ENCODE data around the gene C1orf122.

C1orf122 gene

DNA sequence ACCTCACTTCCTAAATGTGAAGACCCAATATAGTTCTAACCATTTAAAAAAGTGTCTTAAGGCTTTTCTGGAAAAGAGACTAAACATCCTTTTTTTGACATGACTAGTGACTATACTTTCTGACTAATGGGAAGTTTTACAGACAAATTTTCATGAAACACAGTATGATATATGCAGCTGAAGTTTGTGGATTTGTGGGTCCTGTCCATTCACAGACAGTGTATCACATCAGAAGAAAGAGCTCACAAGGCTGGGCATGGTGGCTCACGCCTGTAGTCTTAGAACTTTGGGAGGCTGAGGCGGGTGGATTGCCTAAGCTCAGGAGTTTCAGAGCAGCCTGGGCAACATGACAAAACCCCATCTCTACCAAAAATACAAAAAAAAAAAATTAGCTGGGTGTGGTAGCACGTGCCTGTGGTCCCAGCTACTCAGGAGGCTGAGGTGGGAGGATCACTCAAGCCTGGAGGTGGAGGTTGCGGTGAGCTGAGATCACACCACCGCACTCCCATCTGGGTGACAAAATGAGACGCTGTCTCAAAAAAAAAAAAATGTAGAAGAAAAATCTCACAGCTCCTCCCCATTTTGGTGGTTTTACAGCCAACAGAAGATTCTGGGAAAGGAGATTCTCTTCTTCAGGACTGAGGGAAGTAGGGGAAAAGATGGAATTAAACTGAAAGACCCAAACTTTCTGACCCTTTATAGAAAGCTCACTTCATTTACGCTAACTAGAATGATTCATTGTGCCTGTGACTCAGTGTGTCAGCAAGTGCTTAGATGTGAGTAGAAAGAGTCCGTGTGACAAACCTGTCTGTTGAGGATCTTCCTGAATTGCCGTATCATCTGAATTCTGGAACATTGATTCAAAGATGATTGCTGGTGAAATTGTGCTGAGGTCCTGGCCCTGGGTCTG lies 15.6 kb downstream of the C1orf122 start:
- CTCF ChIA-PET, result interaction anchor here (1.0 to 2.0 kb wide), 6 partner anchors 9 to 141 kb away, joined by 3 to 16 read pairs (median 4); partner anchors contain the start of gene MTF1
- TF ChIP-seq CTCF (IDR thresholded peaks at IDR 0.05; ENCODE audit: insufficient read depth, low read length, missing control alignments), result no peak
- H3K4me3 ChIP-seq (ENCODE audit: low read depth, low read length), result no peak overlapping the region
- no peak for DNase-seq (ENCODE audit: low read depth, low spot score)
- POLR2A ChIA-PET, result interaction anchor here (0.7 kb wide), 1 partner anchor 15 kb away, joined by 4 read pairs; the partner anchor contains the start of genes C1orf122 and YRDC

- no peak for DNase-seq (ENCODE audit: low read depth, low spot score)
- H3K4me3 ChIP-seq (ENCODE audit: low read depth, low read length), result no peak overlapping the region
- POLR2A ChIA-PET, result no interaction called here
- no peak for TF ChIP-seq CTCF (IDR thresholded peaks at IDR 0.05; ENCODE audit: insufficient read depth, low read length, missing control alignments)
- CTCF ChIA-PET, result no interaction called here
These were observed 16.4 kb downstream of the C1orf122 start for GRCh38 chr1:37824001-37824400.

- DNase-seq (ENCODE audit: low read depth, low spot score), result no peak
- ChIA-PET POLR2A (interaction anchor here (1.0 kb wide), 1 partner anchor 17 kb away, joined by 5 read pairs; the partner anchor contains the start of genes C1orf122 and YRDC), CTCF (interaction anchor here (0.6 to 0.9 kb wide), 3 partner anchors 8 to 150 kb away, joined by 3 read pairs; no protein-coding TSS in a partner anchor)
- no peak for TF ChIP-seq CTCF (IDR thresholded peaks at IDR 0.05; ENCODE audit: insufficient read depth, low read length, missing control alignments)
- H3K4me3 ChIP-seq (ENCODE audit: low read depth, low read length), result no peak overlapping the region
These were observed 17.9 kb downstream of the C1orf122 start for GRCh38 chr1:37825506-37825905.

DNA sequence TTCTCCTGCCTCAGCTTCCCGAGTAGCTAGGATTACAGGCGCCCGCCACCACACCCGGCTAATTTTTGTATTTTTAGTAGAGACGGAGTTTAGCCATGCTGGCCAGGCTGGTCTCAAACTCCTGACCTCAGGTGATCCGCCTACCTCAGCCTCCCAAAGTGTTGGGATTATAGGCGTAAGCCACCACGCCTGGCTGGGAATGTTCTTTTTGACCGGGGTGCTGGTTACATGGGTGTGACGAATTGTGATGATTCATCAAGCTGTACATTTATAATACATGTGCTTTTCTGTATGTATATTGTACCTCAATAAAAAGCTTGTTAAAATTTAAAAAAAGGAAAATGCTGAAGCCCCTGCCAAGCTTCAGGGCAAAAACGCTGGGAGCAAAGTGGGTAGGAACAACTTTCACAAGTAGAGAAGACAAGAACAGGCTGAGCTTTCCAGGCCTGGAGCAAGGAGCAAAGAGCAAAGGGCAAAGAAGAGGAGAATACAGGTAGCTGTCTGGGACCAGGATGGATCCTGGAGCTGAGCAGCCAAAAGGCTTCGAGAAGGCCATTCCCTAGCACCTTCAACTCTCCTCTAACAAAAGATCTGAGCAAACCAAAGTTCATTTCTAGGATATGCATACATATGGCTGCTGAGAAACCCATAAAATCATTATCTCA lies 21.0 kb downstream of the C1orf122 start:
- CTCF ChIA-PET, result interaction anchor here (0.8 to 2.4 kb wide), 3 partner anchors 16 to 63 kb away, joined by 3 to 10 read pairs (median 9); partner anchors contain the start of gene MTF1
- no peak for DNase-seq (ENCODE audit: low read depth, low spot score)
- POLR2A ChIA-PET, result no interaction called here

DNA sequence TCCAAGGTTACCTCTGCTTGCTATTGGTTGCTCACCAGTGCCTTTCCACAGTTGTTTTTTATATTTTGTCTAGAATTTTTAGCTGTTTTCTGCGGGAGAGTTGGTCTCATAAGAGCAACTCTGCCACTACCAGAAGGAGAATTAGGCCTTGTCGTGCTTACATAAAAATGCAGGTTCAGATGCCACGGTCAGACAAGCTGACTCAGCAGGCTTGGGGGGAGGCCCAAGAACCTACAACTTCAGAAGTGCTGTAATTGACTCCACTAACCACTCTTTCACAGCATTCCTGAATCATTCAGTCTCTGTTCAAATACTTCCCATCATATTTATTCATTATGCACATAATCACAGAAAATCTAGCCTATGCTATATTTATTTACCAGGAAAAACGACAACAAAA lies 23.5 kb downstream of the C1orf122 start:
- no peak overlapping the region for H3K4me3 ChIP-seq (ENCODE audit: low read depth, low read length)
- no peak for DNase-seq (ENCODE audit: low read depth, low spot score)
- TF ChIP-seq CTCF (IDR thresholded peaks at IDR 0.05; ENCODE audit: insufficient read depth, low read length, missing control alignments), result no peak
- ChIA-PET POLR2A (no interaction called here), CTCF (interaction anchor here (0.7 to 1.8 kb wide), 4 partner anchors 9 to 134 kb away, joined by 3 to 6 read pairs (median 4); partner anchors contain the start of gene MTF1)

More for the DNA sequence above, 21.0 kb downstream of the C1orf122 start:
- TF ChIP-seq CTCF (IDR thresholded peaks at IDR 0.05; ENCODE audit: insufficient read depth, low read length, missing control alignments), result no peak
- H3K4me3 ChIP-seq (ENCODE audit: low read depth, low read length), result no peak overlapping the region

- no peak for DNase-seq (ENCODE audit: low read depth, low spot score)
- POLR2A ChIA-PET, result no interaction called here
- H3K4me3 ChIP-seq (ENCODE audit: low read depth, low read length), result no peak overlapping the region
- CTCF ChIA-PET, result interaction anchor here (0.5 to 1.8 kb wide), 7 partner anchors 10 to 1760 kb away, joined by 3 to 6 read pairs (median 3); partner anchors contain the start of gene MTF1
- no peak for TF ChIP-seq CTCF (IDR thresholded peaks at IDR 0.05; ENCODE audit: insufficient read depth, low read length, missing control alignments)
These were observed 24.2 kb downstream of the C1orf122 start for GRCh38 chr1:37831809-37832208.
